AG09319 (cell line): ENCODE data around the gene NCEH1.
A peak's percentile ranks its signal among the peaks of the same experiment; 100 is the strongest.
"Not testable (repeated sequence)": the region's sequence is repeated elsewhere in the genome, so short reads cannot be mapped to it uniquely, and the experiment has no call there.

Experiments used
- DNase-seq: peaks from one replicate; pipeline ENCODE4 v3.0.0-alpha.2; 2010; ENCODE audit warnings: low read depth; ENCODE audit errors: extremely low read depth
- CTCF ChIP-seq: IDR thresholded peaks from 2 replicates; pipeline ENCODE4 v1.5.1; 2011; ENCODE audit warnings: low read depth, mild to moderate bottlenecking, inconsistent platforms, low read length, moderate library complexity

NCEH1 gene

GRCh38 chr3:172598904-172599303, 112.0 kb downstream of the NCEH1 start:
- no peak for TF ChIP-seq CTCF
- no peak for DNase-seq

DNA sequence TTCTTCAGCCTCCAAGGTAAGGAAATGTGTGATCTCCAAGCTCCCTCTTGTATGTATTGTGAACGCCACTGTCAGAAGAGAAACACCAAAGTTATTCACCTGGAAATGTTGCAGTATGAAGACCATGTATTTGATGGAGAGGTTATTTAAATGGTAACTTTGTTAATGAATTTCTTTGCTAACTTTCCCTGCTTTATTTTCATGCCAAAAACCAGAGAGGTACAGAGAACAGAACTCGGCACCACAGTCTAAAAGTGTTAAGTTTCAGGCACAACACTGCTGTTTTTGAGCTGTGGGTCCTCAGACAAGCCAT, 114.5 kb downstream of the NCEH1 start:
- DNase-seq = no peak
- no peak for TF ChIP-seq CTCF

DNA sequence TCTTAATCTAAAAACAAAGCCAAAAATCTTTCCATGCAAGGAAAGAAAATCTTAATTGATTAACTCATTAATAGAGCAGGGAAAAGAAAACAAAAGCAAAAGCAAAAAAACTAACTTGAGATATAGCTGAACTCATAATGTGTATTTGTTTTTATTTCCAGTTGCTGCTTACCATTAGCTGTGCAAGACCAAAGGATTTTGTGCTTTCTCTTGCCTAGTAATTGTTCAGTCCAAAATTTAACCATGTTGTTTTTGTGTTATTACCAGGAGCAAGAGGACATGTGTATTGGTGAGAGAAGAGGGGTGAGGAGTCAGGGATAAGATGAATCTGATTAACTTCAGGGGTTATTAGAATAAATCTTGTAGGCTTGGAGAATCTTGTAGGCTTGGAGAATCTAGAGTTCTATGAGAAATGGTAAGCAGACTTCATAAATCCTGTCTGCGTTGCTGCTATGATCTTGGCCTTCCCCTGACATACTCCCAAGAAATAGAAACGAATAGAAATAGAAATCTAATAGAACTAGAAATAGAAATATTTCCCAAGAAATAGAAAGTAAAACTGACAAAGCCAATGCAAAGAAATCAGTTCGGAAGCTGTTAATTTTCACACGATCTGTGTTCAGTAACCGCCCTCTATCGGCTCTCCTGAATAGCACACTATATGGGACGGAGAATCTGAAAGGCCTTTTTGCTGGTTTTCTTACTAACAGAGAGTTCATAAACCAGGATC, 115.0 kb downstream of the NCEH1 start:
- no peak for DNase-seq
- TF ChIP-seq CTCF = peak; percentile 78

DNA sequence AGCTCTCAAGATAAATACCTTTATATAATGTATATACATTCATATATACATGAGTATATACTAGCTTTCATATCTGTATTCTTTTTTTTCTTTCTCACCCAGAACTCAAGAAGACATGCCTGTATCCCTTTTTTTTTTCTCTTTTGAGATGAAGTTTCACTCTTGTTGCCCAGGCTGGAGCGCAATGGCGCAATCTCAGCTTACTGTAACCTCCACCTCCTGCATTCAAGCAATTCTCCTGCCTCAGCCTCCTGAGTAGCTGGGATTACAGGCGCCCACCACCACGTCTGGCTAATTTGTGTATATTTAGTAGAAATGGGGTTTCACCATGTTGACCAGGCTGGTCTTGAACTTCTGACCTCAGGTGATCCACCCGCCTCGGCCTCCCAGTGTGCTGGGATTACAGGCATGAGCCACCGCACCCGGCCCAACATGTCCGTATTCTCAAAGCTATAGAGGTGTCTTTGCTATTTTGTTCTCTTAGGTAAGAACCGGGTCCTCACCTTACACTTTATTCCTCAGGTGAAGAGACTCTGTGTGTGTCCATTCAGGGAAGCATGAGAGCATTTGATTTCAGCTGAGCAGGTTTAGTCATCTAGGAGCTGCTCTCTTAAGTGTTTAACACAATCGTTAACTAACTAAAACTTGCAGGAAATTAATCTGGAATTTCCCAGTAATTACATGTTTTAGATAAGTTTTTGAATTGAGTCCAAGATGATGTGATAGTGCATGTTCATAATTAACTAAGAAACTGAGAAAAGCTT, 115.8 kb downstream of the NCEH1 start:
- not testable (repeated sequence) for DNase-seq

DNA sequence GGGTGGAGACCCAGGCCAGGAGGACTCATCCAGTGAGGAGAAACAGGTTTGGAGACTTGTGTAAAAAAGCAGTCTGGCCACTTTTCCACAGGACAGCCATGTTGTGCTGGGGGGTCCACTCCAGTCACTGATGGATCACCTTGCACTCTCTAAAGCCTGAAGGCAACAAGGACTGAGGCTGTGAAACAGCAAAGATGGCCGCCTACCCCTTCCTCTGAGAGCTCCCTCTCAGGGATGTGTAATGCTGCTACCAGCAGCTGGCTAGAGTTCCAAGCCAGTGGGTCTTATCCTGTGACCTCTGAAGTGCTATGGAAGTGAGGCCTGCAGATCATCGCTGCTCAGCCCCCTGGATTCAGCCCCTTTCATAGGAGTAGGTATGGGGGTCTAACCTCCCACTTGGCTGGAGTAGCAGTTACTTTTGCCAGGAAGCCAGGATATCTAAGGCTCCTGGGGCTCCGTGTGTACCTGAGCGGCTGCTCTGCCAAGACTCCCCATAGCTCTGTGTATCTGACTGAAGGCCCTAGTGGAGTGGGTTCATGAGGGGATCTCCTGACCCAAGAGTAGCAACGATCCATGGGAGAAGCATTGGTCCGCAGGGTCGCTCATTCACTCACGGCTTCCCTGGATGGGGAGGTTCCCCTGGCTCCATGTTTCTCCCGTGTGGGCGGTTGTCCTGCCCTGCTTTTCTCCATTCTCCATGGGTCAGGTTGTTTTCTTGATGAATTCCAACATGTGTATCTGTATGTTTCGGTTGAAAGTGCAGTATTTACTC, 117.8 kb downstream of the NCEH1 start:
- no peak for TF ChIP-seq CTCF
- no peak for DNase-seq

GRCh38 chr3:172591876-172592771, 118.7 kb downstream of the NCEH1 start:
- DNase-seq = no peak
- TF ChIP-seq CTCF = no peak

GRCh38 chr3:172591125-172591605, 119.7 kb downstream of the NCEH1 start:
- no peak for TF ChIP-seq CTCF

More at GRCh38 chr3:172591125-172591605, 119.7 kb downstream of the NCEH1 start:
- DNase-seq = no peak
